Endothelial cell of umbilical vein (primary cell): ENCODE results near the gene MVK. TPM values are rescaled to one million over a fixed set of nuclear protein-coding genes. Genes with fewer than 3 reads are reported as not detected.

Experiments
- BruUV-seq: library from RNA; stranded (reverse); fragments of 400-500 nt; replicated peaks from 2 replicates; lab custom pipeline; 2021; lab: Mats Ljungman, UMichigan
- CTCF ChIA-PET: fragments of 300-600, 350-600 bp; sonication (Branson Sonifier 250); formaldehyde crosslinking; loops from one replicate; lab custom pipeline; 2021; ENCODE audit warnings: antibody characterized with exemption, inconsistent platforms; lab: Charles Lee
- POLR2A ChIA-PET: fragments of 300-600, 350-600 bp; sonication (Branson Sonifier 250); formaldehyde crosslinking; loops from one replicate; lab custom pipeline; 2021; ENCODE audit warnings: antibody characterized with exemption, inconsistent platforms; lab: Charles Lee
- DNase-seq: peaks from one replicate; pipeline ENCODE4 v3.0.0-alpha.2; 2011; ENCODE audit warnings: low read depth, low spot score
- FAIRE-seq: peaks from 2 replicates; lab custom pipeline; 2011; peaks lifted over from hg19 to GRCh38; lab: Jason Lieb, UNC
- H2AFZ ChIP-seq: 2 replicates; pipeline ENCODE4 v1.6.0; 2012; ENCODE audit warnings: low read depth, low read length, control low read depth, inconsistent platforms
- H3K27ac ChIP-seq: 2 replicates; pipeline ENCODE4 v1.5.1; 2011; ENCODE audit warnings: low read depth, mild to moderate bottlenecking, control low read depth, low read length, moderate library complexity; ENCODE audit not compliant: insufficient read depth
- H3K27me3 ChIP-seq, 2 experiments: 2 replicates each; pipeline versions ENCODE4 v1.6.0 to v1.6.1; 2011; ENCODE audit warnings: low read length in 2 of 2, mixed read lengths in 1 of 2; ENCODE audit not compliant: control insufficient read depth in 2 of 2, insufficient read depth in 2 of 2
- H3K36me3 ChIP-seq, 2 experiments: 2 replicates in 1 of 2; 3 replicates in 1 of 2; pipeline ENCODE4 v1.5.1; 2011; ENCODE audit warnings: low read length in 2 of 2, mild to moderate bottlenecking in 1 of 2, moderate library complexity in 1 of 2; ENCODE audit not compliant: control insufficient read depth in 2 of 2, insufficient read depth in 2 of 2; ENCODE audit errors: extremely low read depth in 1 of 2
- H3K4me1 ChIP-seq: 3 replicates; pipeline ENCODE4 v1.5.1; 2011; ENCODE audit warnings: mild to moderate bottlenecking, low read length; ENCODE audit not compliant: control insufficient read depth, insufficient read depth; ENCODE audit errors: extremely low read depth
- H3K4me2 ChIP-seq: 2 replicates; pipeline ENCODE4 v1.6.1; 2011; ENCODE audit warnings: low read length, control low read depth, mixed read lengths; ENCODE audit not compliant: insufficient read depth
- H3K4me3 ChIP-seq, 3 experiments: fragments of 200-600 bp in 1 of 3; sonication (generic), shearing (Covaris generic) in 1 of 3; replicated peaks in 1 of 3; 2 replicates each; pipeline ENCODE4 v1.5.1; 2011 to 2016; ENCODE audit warnings: control low read depth in 3 of 3, low read length in 3 of 3, mild to moderate bottlenecking in 2 of 3, inconsistent platforms in 1 of 3, low read depth in 1 of 3, moderate library complexity in 1 of 3; ENCODE audit not compliant: insufficient read depth in 1 of 3
- H3K79me2 ChIP-seq: 2 replicates; pipeline ENCODE4 v1.6.0; 2012; ENCODE audit warnings: low read length, inconsistent platforms; ENCODE audit not compliant: control insufficient read depth, insufficient read depth
- H3K9ac ChIP-seq: replicated peaks from 2 replicates; pipeline ENCODE3; 2011; ENCODE audit warnings: low read length, control low read depth; ENCODE audit not compliant: insufficient read depth; ENCODE audit errors: extremely low read depth
- H3K9me1 ChIP-seq: replicated peaks from 3 replicates; pipeline ENCODE4 v1.6.0; 2011; ENCODE audit warnings: mild to moderate bottlenecking, low read length; ENCODE audit not compliant: control insufficient read depth, insufficient read depth; ENCODE audit errors: extremely low read depth
- H3K9me3 ChIP-seq: replicated peaks from 2 replicates; pipeline ENCODE4 v1.5.1; 2012; ENCODE audit warnings: low read length, inconsistent platforms; ENCODE audit not compliant: control insufficient read depth, insufficient read depth
- H4K20me1 ChIP-seq: replicated peaks from 2 replicates; pipeline ENCODE3; 2011; ENCODE audit warnings: mild to moderate bottlenecking, low read length; ENCODE audit not compliant: control insufficient read depth, insufficient read depth; ENCODE audit errors: extremely low read depth
- EZH2 ChIP-seq: IDR thresholded peaks from 2 replicates; pipeline ENCODE4 v1.6.1; 2012; ENCODE audit warnings: borderline replicate concordance, low read depth, mild to moderate bottlenecking, moderate library complexity, low read length, inconsistent platforms; ENCODE audit not compliant: severe bottlenecking
- FOS ChIP-seq: IDR thresholded peaks from 2 replicates; pipeline ENCODE4 v1.6.1; 2011; ENCODE audit warnings: mild to moderate bottlenecking, low read length, moderate library complexity, borderline replicate concordance; ENCODE audit not compliant: insufficient read depth
- GATA2 ChIP-seq: IDR thresholded peaks from 2 replicates; pipeline ENCODE4 v1.7.0; 2011; ENCODE audit warnings: low read depth, mild to moderate bottlenecking, moderate library complexity, mixed read lengths, low read length; ENCODE audit not compliant: insufficient read length, insufficient read depth
- JUN ChIP-seq: IDR thresholded peaks from 2 replicates; pipeline ENCODE4 v1.6.1; 2011; ENCODE audit warnings: borderline replicate concordance, low read depth; ENCODE audit not compliant: insufficient read length, insufficient read depth
- MYC ChIP-seq: IDR thresholded peaks from one replicate; pipeline ENCODE4 v1.6.1; 2011; ENCODE audit warnings: mild to moderate bottlenecking, low read depth, low read length
- POLR2A ChIP-seq: IDR thresholded peaks from 2 replicates; pipeline ENCODE4 v1.6.1; 2012; ENCODE audit warnings: low read depth, mild to moderate bottlenecking, control low read depth, low read length
- POLR2AphosphoS5 ChIP-seq: IDR thresholded peaks from 2 replicates; pipeline ENCODE4 v1.6.1; 2012; ENCODE audit warnings: low read depth, mild to moderate bottlenecking, control low read depth, low read length, moderate library complexity; ENCODE audit not compliant: insufficient read depth
- dilution Hi-C: fragments of 300-500 bp; cut with MboI; formaldehyde crosslinking; loops from one replicate; pipeline ENCODE4 v1.15.0; 2019; ENCODE audit warnings: low sequenced_read_pairs; ENCODE audit not compliant: extremely low pct_ligation_motif_present
- intact Hi-C: fragments of 100-400 bp; cut with micrococcal nuclease; formaldehyde crosslinking; loops from one replicate; pipeline ENCODE4 v1.10.0; 2022
- polyA plus RNA-seq, 4 experiments: library from polyadenylated mRNA; depleted of rRNA in 3 of 4; stranded (reverse) in 3 of 4; unstranded in 1 of 4; fragments of >200 nt; gene quantifications; 2 replicates each; pipeline versions ENCODE4 v1.2.1 to v1.2.3, GENCODE V29; 2011 to 2012; ENCODE audit warnings: missing spikeins in 1 of 4
- total RNA-seq: library from RNA; stranded (reverse); gene quantifications from 2 replicates; pipeline ENCODE4 v1.2.3, GENCODE V29; 2021
- TF ChIP-seq, protein P1 (sequence below), 2 donors: IDR thresholded peaks; 1 replicate in 1 of 2; 2 replicates in 1 of 2; pipeline ENCODE4 v1.5.1; 2011; ENCODE audit warnings: low read length in 2 of 2, mild to moderate bottlenecking in 2 of 2, moderate library complexity in 2 of 2, control low read depth in 1 of 2, inconsistent platforms in 1 of 2, low read depth in 1 of 2; ENCODE audit not compliant: insufficient read depth in 1 of 2; ENCODE audit errors: extremely low read depth in 1 of 2
- TF ChIP-seq, protein P2 (sequence below): IDR thresholded peaks from 2 replicates; pipeline ENCODE4 v1.6.1; 2011; ENCODE audit not compliant: insufficient read depth, insufficient read length

Gene MVK
- total and polyA plus RNA-seq, 2 donors (not counting 3 experiments of a cell fraction or from before 2014, with no cell fraction given), result 32.6 to 42.6 TPM

DNA sequence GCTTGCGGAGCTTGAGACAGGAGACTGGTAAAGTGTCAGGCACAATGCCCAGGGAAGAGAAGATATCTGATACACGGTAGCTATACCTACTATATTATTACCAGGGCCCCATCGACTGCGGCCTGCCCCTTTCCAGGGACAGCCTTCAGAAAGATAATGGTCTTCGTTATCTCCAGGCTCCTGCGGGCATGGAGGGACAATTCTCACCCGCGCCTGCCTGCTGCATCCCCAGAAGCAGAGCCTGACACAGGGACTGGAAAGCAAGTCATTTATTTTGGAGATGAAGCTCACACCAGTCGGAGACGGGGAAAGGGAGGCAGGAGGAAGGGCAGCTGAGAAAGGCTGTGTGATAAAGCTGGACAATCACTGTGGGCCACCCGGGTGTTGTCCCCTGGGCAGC, 72.1 kb downstream of the MVK start:
- DNase-seq (no peak), FAIRE-seq (no peak)
- Histone ChIP-seq H3K4me1 (no peaks in the 10 kb centered on the region), H3K9ac (no peak overlapping the region), H3K4me2 (no peak overlapping the region), H3K27ac (no peak overlapping the region), H3K79me2 (no peaks in the 10 kb centered on the region), H2AFZ (no peak overlapping the region), H3K27me3 (peaks cover 2 to 5% of the 10 kb centered on the region in 2 experiments), H4K20me1 (no peaks in the 10 kb centered on the region), H3K9me3 (no peaks in the 10 kb centered on the region), H3K9me1 (no peaks in the 10 kb centered on the region), H3K4me3 (no peak overlapping the region), H3K36me3 (no peaks in the 10 kb centered on the region)
- no peak for TF ChIP-seq POLR2AphosphoS5
- TF ChIP-seq, protein P1, sequence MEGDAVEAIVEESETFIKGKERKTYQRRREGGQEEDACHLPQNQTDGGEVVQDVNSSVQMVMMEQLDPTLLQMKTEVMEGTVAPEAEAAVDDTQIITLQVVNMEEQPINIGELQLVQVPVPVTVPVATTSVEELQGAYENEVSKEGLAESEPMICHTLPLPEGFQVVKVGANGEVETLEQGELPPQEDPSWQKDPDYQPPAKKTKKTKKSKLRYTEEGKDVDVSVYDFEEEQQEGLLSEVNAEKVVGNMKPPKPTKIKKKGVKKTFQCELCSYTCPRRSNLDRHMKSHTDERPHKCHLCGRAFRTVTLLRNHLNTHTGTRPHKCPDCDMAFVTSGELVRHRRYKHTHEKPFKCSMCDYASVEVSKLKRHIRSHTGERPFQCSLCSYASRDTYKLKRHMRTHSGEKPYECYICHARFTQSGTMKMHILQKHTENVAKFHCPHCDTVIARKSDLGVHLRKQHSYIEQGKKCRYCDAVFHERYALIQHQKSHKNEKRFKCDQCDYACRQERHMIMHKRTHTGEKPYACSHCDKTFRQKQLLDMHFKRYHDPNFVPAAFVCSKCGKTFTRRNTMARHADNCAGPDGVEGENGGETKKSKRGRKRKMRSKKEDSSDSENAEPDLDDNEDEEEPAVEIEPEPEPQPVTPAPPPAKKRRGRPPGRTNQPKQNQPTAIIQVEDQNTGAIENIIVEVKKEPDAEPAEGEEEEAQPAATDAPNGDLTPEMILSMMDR (IDR thresholded peaks at IDR 0.05; ENCODE audit: extremely low read depth in 1 of 2, insufficient read depth in 1 of 2, low read depth in 1 of 2, low read length in 2 of 2), result no peak
- TF ChIP-seq, protein P2, sequence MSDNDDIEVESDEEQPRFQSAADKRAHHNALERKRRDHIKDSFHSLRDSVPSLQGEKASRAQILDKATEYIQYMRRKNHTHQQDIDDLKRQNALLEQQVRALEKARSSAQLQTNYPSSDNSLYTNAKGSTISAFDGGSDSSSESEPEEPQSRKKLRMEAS, result no peak
- TF ChIP-seq POLR2A, result no peak
- TF ChIP-seq JUN, result no peak
- no peak for TF ChIP-seq GATA2
- TF ChIP-seq FOS, result no peak
- TF ChIP-seq MYC, result no peak
- TF ChIP-seq EZH2, result no peak
- dilution Hi-C loops (no loop called here), intact Hi-C loops (no loop called here)
- ChIA-PET POLR2A (no interaction called here), CTCF (interaction anchor here (1.0 kb wide), 1 partner anchor 129 kb away, joined by 3 read pairs; no protein-coding TSS in a partner anchor)
- BruUV-seq, result no TSS peak

Other genes with a start within 250 kb of the MVK start
- not detected in 2 replicates for gene MYO1H, start 225.9 kb upstream of the MVK start, total RNA-seq
- not detected in 2 replicates for gene MYO1H, start 225.9 kb upstream of the MVK start, polyA plus RNA-seq
- 92.8 and 101 TPM in 2 replicates for gene KCTD10, start 96.5 kb upstream of the MVK start, total RNA-seq
- gene KCTD10, start 96.5 kb upstream of the MVK start, polyA plus RNA-seq, result 105 and 112 TPM in 2 replicates
- 32.7 and 40.8 TPM in 2 replicates for gene UBE3B, start 96.2 kb upstream of the MVK start, total RNA-seq
- gene UBE3B, start 96.2 kb upstream of the MVK start, polyA plus RNA-seq, result 23.8 and 24.9 TPM in 2 replicates
- 45.9 and 46.0 TPM in 2 replicates for gene MMAB, start 290 bp upstream of the MVK start, total RNA-seq
- gene MMAB, start 290 bp upstream of the MVK start, polyA plus RNA-seq, result 37.5 and 39.1 TPM in 2 replicates
- 0.69 and 1.7 TPM in 2 replicates for gene FAM222A, start 140.0 kb downstream of the MVK start, total RNA-seq
- 0.62 and 0.76 TPM in 2 replicates for gene FAM222A, start 140.0 kb downstream of the MVK start, polyA plus RNA-seq